ENCODE measurements around the gene KRTAP2-3.

The KRTAP2-3 gene

DNA sequence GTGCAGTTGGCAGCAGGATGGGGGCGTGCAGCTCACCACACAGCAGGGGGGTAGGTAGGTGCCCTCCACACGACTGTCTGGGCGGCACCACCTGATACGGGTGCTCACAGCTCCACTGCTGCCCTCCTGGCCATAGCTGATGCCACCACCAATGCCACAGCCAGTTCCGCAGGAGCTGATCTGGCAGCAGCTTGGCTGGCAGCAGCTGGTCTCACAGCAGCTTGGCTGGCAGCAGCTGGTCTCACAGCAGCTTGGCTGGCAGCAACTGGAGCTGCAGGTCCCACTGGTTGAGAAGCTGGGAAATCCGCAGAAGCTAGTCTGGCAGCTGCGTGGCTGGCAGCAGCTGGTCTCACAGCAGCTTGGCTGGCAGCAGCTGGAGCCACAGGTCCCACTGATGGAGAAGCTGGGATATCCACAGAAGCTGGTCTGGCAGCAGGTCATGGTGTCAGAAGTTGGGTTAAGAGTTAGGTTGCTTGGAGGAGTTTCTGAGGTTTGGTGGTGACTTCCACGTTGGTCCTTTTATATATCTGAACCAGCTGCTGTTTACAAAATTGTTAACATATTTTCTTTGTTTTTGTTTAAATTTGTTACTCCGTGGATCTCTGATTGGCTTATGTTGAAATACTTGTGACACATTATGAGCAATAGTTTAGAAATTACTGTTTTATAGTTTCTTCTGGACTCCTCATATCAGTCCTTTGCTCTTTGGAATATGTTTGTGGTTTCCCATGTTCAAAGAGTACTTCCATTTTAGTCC, 33.0 kb downstream of the KRTAP2-3 start, which contains the start of gene KRTAP1-5:
Gene KRTAP1-5, minus strand, starts transcription at position 494 of the 757 bp plus-strand sequence. Its CDS starts 53 bp downstream, at position 441.
- DNase-seq, result no peak

DNA sequence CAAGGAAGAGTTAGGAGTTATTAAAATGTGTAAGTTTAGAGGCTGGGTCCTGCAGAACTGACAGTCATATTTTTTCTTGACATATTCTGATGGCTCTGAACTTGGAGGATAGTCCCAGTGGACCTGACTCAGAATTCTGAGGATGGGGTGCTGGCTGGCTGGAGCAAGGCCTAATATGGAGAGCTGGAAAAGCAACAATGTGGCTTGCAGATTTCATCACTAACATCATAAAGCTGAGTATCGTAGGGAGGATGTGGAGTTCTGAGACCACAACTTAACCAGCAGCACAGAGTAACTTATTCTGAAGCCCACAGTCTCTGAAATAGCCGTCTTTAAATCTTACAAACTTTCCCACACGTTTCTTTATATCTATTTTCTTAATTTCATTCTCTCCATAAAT, 35.2 kb downstream of the KRTAP2-3 start:
- DNase-seq, result no peak

DNA sequence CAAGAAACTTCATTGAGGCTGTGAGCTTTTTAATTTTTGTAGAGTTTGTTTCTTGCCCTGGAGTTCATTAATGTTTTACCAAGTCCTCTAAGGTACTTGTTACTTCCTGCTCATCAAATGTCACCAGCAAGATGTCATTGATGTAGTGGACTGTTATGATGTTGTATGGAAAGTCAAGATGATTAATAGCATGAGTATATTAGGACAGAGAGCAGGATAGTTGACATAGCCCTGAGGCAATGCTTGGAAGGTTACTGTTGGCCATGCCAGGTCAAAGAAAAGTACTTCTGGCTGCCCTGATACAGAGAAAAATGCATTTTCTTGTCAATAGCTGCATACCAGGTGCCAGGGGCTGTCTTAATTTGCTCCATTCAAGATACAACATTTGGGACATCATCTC, 39.6 kb downstream of the KRTAP2-3 start:
- no peak for DNase-seq

GRCh38 chr17:41019415-41019814, 40.5 kb downstream of the KRTAP2-3 start:
- no peak for DNase-seq

- no peak for DNase-seq
These were observed 41.4 kb downstream of the KRTAP2-3 start for GRCh38 chr17:41018541-41018940.

- no peak for DNase-seq
These were observed 43.2 kb downstream of the KRTAP2-3 start for GRCh38 chr17:41016578-41017215.

- DNase-seq, result no peak
These were observed 44.5 kb downstream of the KRTAP2-3 start for GRCh38 chr17:41015454-41015853.

DNA sequence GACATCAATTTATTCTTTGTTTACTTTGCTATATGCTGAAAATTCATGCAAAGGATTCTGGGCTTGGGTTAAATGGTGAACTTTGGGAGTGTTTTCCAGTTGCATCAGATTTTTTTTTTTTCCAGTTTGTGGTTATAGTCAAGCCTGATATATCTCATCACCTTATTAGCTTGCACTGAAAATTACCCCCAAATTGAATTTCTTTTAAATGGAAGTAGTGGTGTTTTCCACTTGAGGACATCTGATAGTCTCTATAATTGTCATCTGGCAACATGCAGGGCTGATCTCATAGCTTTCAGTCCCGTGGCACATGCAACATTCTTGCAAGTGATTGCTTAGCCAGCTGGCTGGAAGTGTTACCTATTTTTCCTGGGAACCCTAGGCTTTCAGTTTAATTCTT, 46.3 kb downstream of the KRTAP2-3 start:
- no peak for DNase-seq

GRCh38 chr17:41013181-41013580, 46.7 kb downstream of the KRTAP2-3 start:
- no peak for DNase-seq

- no peak for DNase-seq
These were observed 47.4 kb downstream of the KRTAP2-3 start for GRCh38 chr17:41012326-41013120.

GRCh38 chr17:41010441-41010840, 49.5 kb downstream of the KRTAP2-3 start:
- DNase-seq, result no peak

GRCh38 chr17:41009936-41010335, 50.0 kb downstream of the KRTAP2-3 start:
- DNase-seq, result no peak

- no peak for DNase-seq
These were observed 50.6 kb downstream of the KRTAP2-3 start for GRCh38 chr17:41009301-41009760.

All from activated CD4-positive, CD25-positive, alpha-beta regulatory T cell treated with anti-CD3 and anti-CD28 coated beads, Interleukin-2, amount 50 U/mL, for 72 hours (primary cell).